Fibroblast of lung (primary cell): ENCODE results near the gene DNMT3L. TPM values are rescaled to one million over a fixed set of nuclear protein-coding genes. Genes with fewer than 3 reads are reported as not detected.

Experiments used
- DNase-seq, 2 donors: peaks; one replicate each; pipeline versions ENCODE4 v3.0.0 to v3.0.0-alpha.2; 2010; ENCODE audit warnings: low read depth in 2 of 2
- H2AFZ ChIP-seq: 2 replicates; pipeline ENCODE4 v1.5.1; 2012; ENCODE audit warnings: low read length, control low read depth, inconsistent platforms
- H3K27ac ChIP-seq: 2 replicates; pipeline ENCODE4 v1.5.1; 2011; ENCODE audit warnings: low read length, control low read depth; ENCODE audit not compliant: insufficient read depth
- H3K27me3 ChIP-seq: 2 replicates; pipeline ENCODE4 v1.5.1; 2011; ENCODE audit warnings: mild to moderate bottlenecking, low read length; ENCODE audit not compliant: control insufficient read depth, insufficient read depth
- H3K36me3 ChIP-seq: 2 replicates; pipeline ENCODE4 v1.5.1; 2011; ENCODE audit warnings: low read length; ENCODE audit not compliant: control insufficient read depth, insufficient read depth
- H3K4me1 ChIP-seq: 2 replicates; pipeline ENCODE4 v1.5.1; 2011; ENCODE audit warnings: low read length; ENCODE audit not compliant: control insufficient read depth, insufficient read depth; ENCODE audit errors: extremely low read depth
- H3K4me2 ChIP-seq: 2 replicates; pipeline ENCODE4 v1.5.1; 2011; ENCODE audit warnings: low read length, control low read depth; ENCODE audit not compliant: insufficient read depth; ENCODE audit errors: extremely low read depth
- H3K4me3 ChIP-seq, 4 experiments: fragments of 200-600 bp in 1 of 4; sonication (generic) in 1 of 4; replicated peaks in 1 of 4; 2 replicates each; pipeline ENCODE4 v1.5.1; 2011 to 2016; ENCODE audit warnings: low read length in 4 of 4, low read depth in 3 of 4, mild to moderate bottlenecking in 3 of 4, control low read depth in 2 of 4, inconsistent platforms in 1 of 4, mixed read lengths in 1 of 4; ENCODE audit not compliant: insufficient read depth in 1 of 4; ENCODE audit errors: control extremely low read depth in 1 of 4
- H3K79me2 ChIP-seq: 2 replicates; pipeline ENCODE4 v1.5.1; 2012; ENCODE audit warnings: mild to moderate bottlenecking, low read length, inconsistent platforms; ENCODE audit not compliant: control insufficient read depth, insufficient read depth
- H3K9ac ChIP-seq: 2 replicates; pipeline ENCODE4 v1.5.1; 2011; ENCODE audit warnings: mild to moderate bottlenecking, low read length, control low read depth; ENCODE audit not compliant: insufficient read depth
- H3K9me3 ChIP-seq: 2 replicates; pipeline ENCODE4 v1.5.1; 2012; ENCODE audit warnings: low read depth, low read length; ENCODE audit not compliant: control insufficient read depth, insufficient read depth
- H4K20me1 ChIP-seq: 2 replicates; pipeline ENCODE4 v1.5.1; 2011; ENCODE audit warnings: low read length; ENCODE audit not compliant: control insufficient read depth, insufficient read depth; ENCODE audit errors: extremely low read depth
- CTCF ChIP-seq, 2 donors: IDR thresholded peaks in 1 of 2; conservative IDR thresholded peaks in 1 of 2; 1 replicate in 1 of 2; 2 replicates in 1 of 2; pipeline ENCODE4 v1.5.1; 2011 to 2012; ENCODE audit warnings: low read length in 2 of 2, control low read depth in 1 of 2, inconsistent platforms in 1 of 2, low read depth in 1 of 2, mild to moderate bottlenecking in 1 of 2
- EZH2 ChIP-seq: IDR thresholded peaks from 2 replicates; pipeline ENCODE4 v1.5.1; 2012; ENCODE audit warnings: low read length, control low read depth, mild to moderate bottlenecking; ENCODE audit errors: missing control alignments
- polyA plus RNA-seq, 2 donors: library from polyadenylated mRNA; depleted of rRNA in 1 of 2; stranded (reverse) in 1 of 2; unstranded in 1 of 2; fragments of >200 nt; gene quantifications; 2 replicates each; pipeline ENCODE4 v1.2.1, GENCODE V29; 2011 to 2012; ENCODE audit warnings: missing spikeins in 1 of 2
- total RNA-seq: library from RNA; depleted of rRNA; stranded (reverse); fragments of >200 nt; gene quantifications from 2 replicates; pipeline ENCODE4 v1.2.1, GENCODE V29; 2014

DNMT3L gene
- total and polyA plus RNA-seq, 2 donors (not counting 1 experiment from before 2014, with no cell fraction given) = not detected

GRCh38 chr21:44291078-44291935, 29.6 kb upstream of the DNMT3L start:
- H3K27me3 ChIP-seq = no peaks in the 10 kb centered on the region

GRCh38 chr21:44290327-44291077, 28.8 kb upstream of the DNMT3L start:
- Histone ChIP-seq H4K20me1 (no peaks in the 10 kb centered on the region), H3K27me3 (no peaks in the 10 kb centered on the region), H3K4me3 (no peak overlapping the region), H2AFZ (no peak overlapping the region), H3K9ac (no peak overlapping the region), H3K4me2 (no peak overlapping the region), H3K27ac (no peak overlapping the region), H3K79me2 (no peaks in the 10 kb centered on the region), H3K4me1 (no peaks in the 10 kb centered on the region), H3K9me3 (no peaks in the 10 kb centered on the region), H3K36me3 (no peaks in the 10 kb centered on the region)
- no peak for TF ChIP-seq CTCF (conservative IDR thresholded peaks at IDR 0.05 in 1 of 2, IDR thresholded peaks at IDR 0.05 in 1 of 2; ENCODE audit: low read depth in 1 of 2, low read length in 2 of 2)
- no peak for TF ChIP-seq EZH2
- DNase-seq = no peak

More at GRCh38 chr21:44291078-44291935, 29.6 kb upstream of the DNMT3L start:
- no peak overlapping the region for H3K9ac ChIP-seq
- DNase-seq = no peak
- H3K27ac ChIP-seq = no peak overlapping the region
- no peaks in the 10 kb centered on the region for H3K79me2 ChIP-seq
- no peaks in the 10 kb centered on the region for H3K4me1 ChIP-seq
- H4K20me1 ChIP-seq = no peaks in the 10 kb centered on the region
- H2AFZ ChIP-seq = no peak overlapping the region
- H3K9me3 ChIP-seq = no peaks in the 10 kb centered on the region
- H3K4me3 ChIP-seq = no peak overlapping the region
- no peak for TF ChIP-seq CTCF (conservative IDR thresholded peaks at IDR 0.05 in 1 of 2, IDR thresholded peaks at IDR 0.05 in 1 of 2; ENCODE audit: low read depth in 1 of 2, low read length in 2 of 2)
- no peaks in the 10 kb centered on the region for H3K36me3 ChIP-seq
- no peak overlapping the region for H3K4me2 ChIP-seq

- no peaks in the 10 kb centered on the region for H3K27me3 ChIP-seq
- H3K36me3 ChIP-seq = no peaks in the 10 kb centered on the region
- TF ChIP-seq CTCF (conservative IDR thresholded peaks at IDR 0.05 in 1 of 2, IDR thresholded peaks at IDR 0.05 in 1 of 2; ENCODE audit: low read depth in 1 of 2, low read length in 2 of 2) (no peak), EZH2 (no peak)
- no peak overlapping the region for H2AFZ ChIP-seq
- H4K20me1 ChIP-seq = no peaks in the 10 kb centered on the region
- H3K27ac ChIP-seq = no peak overlapping the region
- H3K79me2 ChIP-seq = no peaks in the 10 kb centered on the region
- DNase-seq = no peak
- H3K4me2 ChIP-seq = no peak overlapping the region
- no peak overlapping the region for H3K9ac ChIP-seq
- no peaks in the 10 kb centered on the region for H3K4me1 ChIP-seq
- H3K4me3 ChIP-seq = no peak overlapping the region
- H3K9me3 ChIP-seq = no peaks in the 10 kb centered on the region
These were observed 27.8 kb upstream of the DNMT3L start for GRCh38 chr21:44289381-44290010.
